ENCODE results near the gene RABAC1.
"Not testable (repeated sequence)": the region's sequence is repeated elsewhere in the genome, so short reads cannot be mapped to it uniquely, and the experiment has no call there.

RABAC1 gene

DNA sequence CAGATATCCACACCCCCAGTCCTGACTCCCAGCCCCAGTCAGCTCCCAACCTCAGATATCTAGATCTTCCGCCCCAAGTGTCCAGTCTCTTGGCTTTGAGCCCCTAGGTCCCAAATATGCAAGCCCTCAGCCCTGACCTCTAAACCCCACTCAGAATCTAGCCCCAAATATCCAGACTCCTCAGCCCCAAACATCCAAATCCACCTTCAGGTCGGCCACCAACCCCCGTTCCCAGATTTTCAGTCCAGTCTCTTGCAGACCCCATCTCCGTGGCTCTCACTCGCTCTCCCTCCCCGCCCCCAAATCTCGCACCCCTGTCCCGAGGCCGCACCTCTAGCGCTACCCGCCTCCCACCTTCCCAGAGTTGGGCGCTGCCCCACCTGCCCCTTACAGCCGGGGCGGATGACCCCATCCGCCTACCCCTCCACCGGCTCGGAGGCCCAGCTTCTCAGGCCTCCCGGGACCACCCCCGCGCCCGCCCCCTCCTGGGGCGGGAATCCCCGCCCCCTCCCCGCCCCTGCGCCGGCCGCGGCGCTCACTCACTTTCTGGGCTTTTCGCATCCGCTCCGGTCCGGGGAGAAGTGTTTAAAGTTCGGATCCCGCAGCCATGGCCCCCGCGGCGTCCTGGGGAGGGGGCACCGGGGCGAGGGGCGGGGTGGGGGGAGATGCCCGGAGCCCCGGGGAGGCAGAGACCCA, 31.5 kb downstream of the RABAC1 start:
- DNase-seq: no peak

GRCh38 chr19:41926763-41927496, 32.2 kb downstream of the RABAC1 start:
- DNase-seq: no peak

DNA sequence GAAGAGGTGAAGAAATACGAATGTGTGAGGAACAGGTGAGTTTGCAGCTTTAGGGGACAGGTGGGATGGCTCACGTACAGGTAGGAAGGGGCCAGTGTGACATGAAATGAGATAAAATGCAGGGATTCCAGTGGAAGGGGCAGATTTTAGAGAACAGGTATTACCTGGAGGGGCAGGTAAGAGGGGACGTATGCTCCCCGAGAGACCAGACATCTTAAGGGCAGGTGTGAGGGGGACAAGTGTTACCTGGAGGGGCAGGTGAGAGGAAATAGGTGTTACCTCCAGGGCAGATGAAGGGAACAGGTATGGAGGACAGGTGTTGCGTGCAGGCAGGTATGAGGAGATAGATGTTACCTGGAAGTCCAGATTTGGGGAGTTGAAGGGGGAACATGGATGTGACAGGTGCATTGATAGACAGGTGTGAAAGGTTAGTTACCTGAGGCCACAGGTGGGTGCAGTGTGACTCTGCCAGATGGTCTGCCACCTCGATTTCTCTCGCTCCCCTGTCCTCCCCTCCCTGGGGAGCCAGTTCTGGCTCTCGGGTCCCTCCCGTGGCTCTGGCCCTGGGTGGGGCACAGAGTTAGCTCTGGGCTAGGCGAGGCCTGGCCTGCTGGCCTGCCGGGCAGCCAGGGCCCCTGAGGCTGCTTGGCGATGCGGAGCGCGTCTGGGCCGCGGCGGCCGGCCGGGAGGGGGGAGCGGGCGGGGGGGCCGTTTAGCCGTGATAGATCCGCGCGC, 32.9 kb downstream of the RABAC1 start:
- no peak for DNase-seq

- DNase-seq: no peak
These were observed 33.7 kb downstream of the RABAC1 start for GRCh38 chr19:41925208-41926003.

DNA sequence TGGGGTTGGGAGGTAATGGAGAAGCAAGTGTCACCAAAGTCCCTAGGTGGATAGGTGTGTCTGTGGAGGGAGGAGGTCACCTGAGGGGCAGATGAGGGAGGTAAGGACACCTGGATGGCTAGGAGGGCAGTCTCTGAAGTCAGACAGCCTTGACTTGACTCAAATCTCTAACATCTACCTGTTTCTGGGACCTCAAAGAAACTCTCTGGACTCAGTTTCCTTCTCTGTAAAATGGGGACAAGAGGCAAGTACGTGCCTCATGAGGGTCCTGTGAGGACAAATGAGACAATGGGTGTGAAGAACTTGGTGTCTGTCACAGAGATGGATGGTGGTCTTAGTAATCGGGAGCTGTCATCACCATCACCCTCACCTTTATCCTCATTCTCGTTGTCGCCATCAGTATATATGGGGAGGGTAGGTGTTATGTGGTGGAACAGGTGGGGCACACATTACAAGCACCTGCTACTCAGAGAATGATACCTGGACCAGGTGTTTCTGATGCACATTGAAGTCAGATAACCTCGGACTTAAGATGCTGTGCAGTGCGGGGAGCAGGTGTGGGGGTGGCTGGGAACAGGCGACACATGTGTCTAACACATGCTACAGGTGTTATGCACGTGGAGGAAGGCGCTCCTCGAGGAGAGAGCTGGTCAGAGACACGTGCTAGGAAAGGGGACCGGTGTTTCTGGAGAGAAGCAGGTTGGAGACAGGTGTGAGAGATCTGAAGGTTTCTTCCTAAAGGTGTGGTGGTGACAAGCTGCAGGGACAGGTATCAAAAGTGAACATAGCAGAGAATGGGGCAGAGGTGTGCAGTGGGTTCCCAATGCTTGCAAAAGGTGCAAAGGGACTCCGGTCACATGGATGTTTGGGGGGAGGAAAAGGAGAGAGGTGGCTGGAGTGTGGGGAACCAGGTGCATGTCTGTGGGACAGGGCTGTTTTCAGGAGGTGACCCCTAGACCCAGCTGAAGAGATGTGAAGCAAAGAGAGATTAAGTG, 34.7 kb downstream of the RABAC1 start:
- no peak for DNase-seq

GRCh38 chr19:41923045-41923788, 35.9 kb downstream of the RABAC1 start:
- DNase-seq: no peak

DNA sequence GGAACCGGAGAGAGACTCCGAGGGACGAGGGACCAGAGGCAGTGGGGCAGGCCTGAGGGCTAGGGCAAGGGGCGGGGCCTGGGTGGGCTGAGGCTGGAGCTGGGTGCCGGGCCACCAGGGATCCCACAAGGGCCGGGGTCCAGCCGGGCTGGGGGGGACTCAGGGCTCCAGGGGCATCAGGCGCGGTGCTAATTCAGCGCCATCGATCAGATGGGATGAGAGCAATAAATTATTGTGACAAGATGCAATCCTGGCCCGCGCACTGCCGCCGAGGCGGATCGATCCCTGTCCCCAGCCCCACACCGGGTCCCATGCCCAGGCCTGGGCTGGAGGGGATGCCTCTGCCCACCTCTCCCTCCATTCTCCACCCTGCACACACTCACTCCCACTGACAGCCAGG, 36.5 kb downstream of the RABAC1 start:
- DNase-seq: no peak

GRCh38 chr19:41921577-41922576, 37.2 kb downstream of the RABAC1 start:
- no peak for DNase-seq

GRCh38 chr19:41920882-41921576, 38.1 kb downstream of the RABAC1 start:
- DNase-seq: no peak

DNA sequence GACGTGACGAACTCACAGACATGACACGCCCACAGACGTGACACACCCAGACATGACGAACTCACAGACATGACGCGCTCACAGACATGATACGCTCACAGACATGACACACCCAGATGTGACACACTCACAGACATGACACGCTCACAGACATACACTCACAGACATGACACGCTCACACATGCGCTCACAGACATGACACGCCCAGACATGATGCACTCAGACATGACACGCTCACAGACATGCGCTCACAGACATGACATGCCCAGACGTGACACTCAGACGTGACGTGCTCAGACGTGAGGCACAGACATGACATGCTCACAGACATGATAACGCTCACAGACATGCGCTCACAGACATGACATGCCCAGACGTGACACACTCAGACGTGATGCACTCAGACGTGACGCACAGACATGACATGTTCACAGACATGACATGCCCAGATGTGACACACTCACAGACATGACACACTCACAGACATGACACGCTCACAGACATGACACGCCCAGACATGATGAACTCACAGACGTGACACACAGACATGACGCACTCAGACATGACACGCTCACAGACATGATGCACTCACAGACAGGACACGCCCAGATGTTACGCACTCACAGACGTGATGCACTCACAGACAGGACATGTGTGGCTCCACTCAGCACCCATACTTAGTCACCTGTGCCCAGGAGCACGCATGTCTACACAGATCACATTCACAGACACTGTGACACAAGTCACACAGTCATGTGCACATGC, 39.0 kb downstream of the RABAC1 start:
- DNase-seq: no peak

DNA sequence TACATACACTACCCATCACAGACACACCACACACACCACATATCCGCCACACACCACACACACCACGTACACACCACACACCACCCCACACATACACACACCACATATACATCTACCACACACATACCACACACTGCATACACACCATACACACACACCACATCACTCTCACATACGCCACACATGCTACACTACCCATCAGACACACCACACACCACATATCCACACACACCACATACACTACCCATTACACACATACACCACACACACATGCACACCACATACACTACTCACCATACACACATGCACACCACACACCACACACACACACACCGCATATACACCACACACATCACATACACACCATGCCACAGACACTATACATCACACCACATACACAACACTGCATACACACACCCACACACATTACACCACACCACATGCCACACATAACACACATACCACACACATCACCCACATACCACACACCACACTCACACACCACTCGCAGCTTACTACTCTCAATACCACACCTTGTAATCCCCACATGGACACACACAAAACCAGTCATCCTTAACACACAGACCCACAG, 40.4 kb downstream of the RABAC1 start:
- no peak for DNase-seq

DNA sequence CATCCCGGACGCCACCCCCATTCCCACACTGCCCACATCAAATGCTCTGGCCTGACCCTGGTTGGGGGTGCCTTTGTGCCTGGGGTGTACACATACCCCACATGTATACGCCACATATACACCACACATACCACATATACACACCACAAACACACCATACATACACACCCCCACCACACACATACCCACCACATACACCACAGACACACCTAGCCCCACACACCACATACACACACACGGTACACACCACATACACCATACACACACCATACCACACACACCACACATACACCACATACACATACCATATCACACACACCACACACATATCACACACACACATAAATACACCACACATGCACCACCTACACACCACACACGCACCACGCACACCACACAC, 41.0 kb downstream of the RABAC1 start:
- DNase-seq: no peak

DNA sequence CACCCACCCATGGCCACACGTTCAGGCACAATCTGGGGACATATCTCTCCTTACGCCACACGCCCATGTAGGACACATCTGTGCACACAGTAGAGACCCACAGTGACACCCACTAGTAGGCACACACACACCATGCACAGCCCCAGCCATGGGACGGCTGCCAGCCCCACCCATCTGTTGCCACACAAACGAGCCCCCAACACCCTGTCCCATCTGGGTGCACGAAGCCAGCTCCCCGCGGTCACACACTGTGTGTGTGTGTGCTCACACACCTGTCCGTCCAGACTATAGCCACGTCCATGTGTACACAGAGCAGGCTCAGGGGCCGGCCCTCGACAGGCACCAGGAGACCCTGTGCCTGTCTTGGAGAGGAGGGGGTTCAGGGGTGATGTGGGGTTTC, 41.4 kb downstream of the RABAC1 start:
- no peak for DNase-seq

GRCh38 chr19:41915776-41916414, 43.2 kb downstream of the RABAC1 start:
- DNase-seq: no peak

- DNase-seq: no peak
These were observed 43.9 kb downstream of the RABAC1 start for GRCh38 chr19:41915021-41915775.

GRCh38 chr19:41914424-41914834, 44.7 kb downstream of the RABAC1 start:
- not testable (repeated sequence) for DNase-seq
